PFSK-1 (cell line): ENCODE data around the gene ERGIC1.

Experiments
- FOXP2 ChIP-seq: optimal IDR thresholded peaks from 2 replicates; pipeline ENCODE3; 2011; ENCODE audit warnings: borderline replicate concordance, control low read depth, inconsistent platforms; ENCODE audit not compliant: insufficient read depth; ENCODE audit errors: extremely low read length, extremely low read depth
- POLR2AphosphoS5 ChIP-seq: IDR thresholded peaks from 2 replicates; pipeline ENCODE4 v1.6.1; 2012; ENCODE audit warnings: low read depth, mild to moderate bottlenecking, control low read depth, low read length, moderate library complexity
- REST ChIP-seq, 2 experiments: IDR thresholded peaks; 2 replicates each; pipeline versions ENCODE4 v1.6.1 to v1.8.0; 2011 to 2012; ENCODE audit warnings: low read depth in 2 of 2, low read length in 2 of 2, control low read depth in 1 of 2, inconsistent platforms in 1 of 2, mild to moderate bottlenecking in 1 of 2, moderate library complexity in 1 of 2; ENCODE audit not compliant: insufficient read depth in 1 of 2
- SIN3A ChIP-seq: IDR thresholded peaks from 2 replicates; pipeline ENCODE4 v1.6.1; 2012; ENCODE audit warnings: mild to moderate bottlenecking, low read length, moderate library complexity, borderline replicate concordance; ENCODE audit not compliant: insufficient read depth
- TAF1 ChIP-seq: IDR thresholded peaks from 2 replicates; pipeline ENCODE4 v1.6.1; 2012; ENCODE audit warnings: low read length, control low read depth, borderline replicate concordance; ENCODE audit not compliant: insufficient read depth

Gene ERGIC1

DNA sequence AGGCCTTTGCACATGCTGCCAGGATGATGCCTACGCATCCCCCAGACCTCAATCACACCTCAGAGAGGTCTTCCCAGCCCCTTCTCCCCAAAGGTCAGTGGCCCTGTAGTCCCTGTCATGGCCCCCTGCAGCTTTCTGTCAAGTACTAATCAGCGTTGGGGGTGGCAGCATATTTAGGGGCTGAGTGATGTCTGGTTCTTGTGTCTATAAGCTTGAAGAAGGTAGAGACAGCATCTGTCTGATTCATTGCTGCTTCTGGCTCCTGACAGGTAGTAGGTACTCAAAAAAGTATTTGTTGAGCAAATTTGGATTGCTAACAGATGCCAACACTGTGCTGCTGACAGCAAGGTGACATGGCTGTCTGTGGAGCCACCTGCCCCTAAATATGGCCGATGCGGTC lies 73.6 kb downstream of the ERGIC1 start:
- no peak for TF ChIP-seq POLR2AphosphoS5
- no peak for TF ChIP-seq SIN3A
- TF ChIP-seq TAF1: no peak
- no peak for TF ChIP-seq REST (IDR thresholded peaks at IDR 0.05; ENCODE audit: insufficient read depth in 1 of 2, low read depth in 2 of 2, low read length in 2 of 2)
- TF ChIP-seq FOXP2: no peak

GRCh38 chr5:172908662-172909061 lies 74.6 kb downstream of the ERGIC1 start:
- TF ChIP-seq TAF1 (no peak), REST (IDR thresholded peaks at IDR 0.05; ENCODE audit: insufficient read depth in 1 of 2, low read depth in 2 of 2, low read length in 2 of 2) (no peak), SIN3A (no peak), POLR2AphosphoS5 (no peak), FOXP2 (no peak)

GRCh38 chr5:172909931-172910502 lies 76.0 kb downstream of the ERGIC1 start:
- TF ChIP-seq POLR2AphosphoS5: no peak
- TF ChIP-seq REST (IDR thresholded peaks at IDR 0.05; ENCODE audit: insufficient read depth in 1 of 2, low read depth in 2 of 2, low read length in 2 of 2): no peak
- TF ChIP-seq TAF1: peak; percentile 32; the same call in 1 of the 2 replicates
- no peak for TF ChIP-seq SIN3A
- no peak for TF ChIP-seq FOXP2

DNA sequence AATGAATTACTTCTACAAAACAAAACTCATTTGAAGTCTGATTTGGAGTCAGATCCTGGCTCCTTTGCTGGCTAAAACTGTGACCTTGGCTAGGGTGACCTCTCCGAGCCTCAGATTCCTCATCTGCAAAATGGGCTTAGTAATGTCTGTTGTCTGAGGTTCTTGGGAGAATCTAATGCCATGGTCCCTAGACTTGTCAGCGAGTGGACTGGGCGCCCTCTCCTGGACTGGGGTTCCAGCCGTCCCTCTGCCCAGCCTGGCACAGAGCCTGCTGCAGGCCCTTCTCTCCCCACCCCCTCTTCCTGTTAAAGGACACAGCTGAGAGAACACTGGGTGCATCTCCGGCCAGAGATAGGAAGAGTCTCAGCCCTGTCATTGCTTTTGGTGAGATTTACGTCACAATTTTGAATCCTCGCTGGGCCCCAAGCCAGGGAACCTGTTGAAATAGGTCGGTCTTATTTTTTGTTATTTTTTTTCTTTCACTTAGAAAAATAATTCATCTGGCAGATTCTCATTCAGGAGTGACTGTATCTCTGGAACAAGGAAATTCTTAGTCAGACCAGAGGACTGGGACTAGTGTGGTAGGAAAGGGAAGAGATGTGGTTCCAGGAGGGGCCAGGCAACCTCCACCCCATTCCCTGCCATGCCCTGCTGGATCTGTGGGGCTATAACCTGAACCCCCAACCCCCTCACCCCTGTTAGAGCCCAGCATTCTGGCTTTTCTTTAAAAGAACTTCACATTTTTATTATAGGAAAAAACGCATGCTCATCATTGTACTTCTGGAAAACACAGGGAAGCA lies 77.0 kb downstream of the ERGIC1 start:
- TF ChIP-seq TAF1 (no peak; the same call in 1 of the 2 replicates), REST (IDR thresholded peaks at IDR 0.05; ENCODE audit: insufficient read depth in 1 of 2, low read depth in 2 of 2, low read length in 2 of 2) (peak in 1 of 2 experiments; percentile 41; a peak in 1 of 4 replicates), FOXP2 (no peak), POLR2AphosphoS5 (peak; percentile 47; the same call in 1 of the 2 replicates), SIN3A (peak; percentile 84; the same call in 1 of the 2 replicates)
